Activated naive CD4-positive, alpha-beta T cell treated with anti-CD3 and anti-CD28 coated beads, Interleukin-2, amount 10 ng/mL, durations not matched to agents 7 days and 5 days (primary cell): ENCODE measurements around the gene IGLL5.

ENCODE experiments used
- CTCF ChIA-PET: fragments of 350-600 bp; sonication (Branson Sonifier 250); formaldehyde crosslinking; loops from one replicate; lab custom pipeline; 2021; ENCODE audit warnings: antibody characterized with exemption; lab: Charles Lee
- DNase-seq: peaks from one replicate; pipeline ENCODE4 v3.0.0-alpha.2; 2020
- H3K27ac Mint-ChIP-seq: one replicate; pipeline ENCODE4 v1.8.0; 2021; ENCODE audit warnings: mild to moderate bottlenecking, moderate library complexity, mixed read lengths
- H3K27me3 Mint-ChIP-seq: one replicate; pipeline ENCODE4 v1.8.0; 2021; ENCODE audit warnings: mild to moderate bottlenecking, mixed read lengths
- H3K36me3 Mint-ChIP-seq: one replicate; pipeline ENCODE4 v1.8.0; 2021; ENCODE audit warnings: mixed read lengths
- H3K4me1 Mint-ChIP-seq: one replicate; pipeline ENCODE4 v1.8.0; 2021; ENCODE audit warnings: mixed read lengths
- H3K4me3 Mint-ChIP-seq: one replicate; pipeline ENCODE4 v1.8.0; 2021; ENCODE audit warnings: mild to moderate bottlenecking, moderate library complexity, mixed read lengths
- H3K9me3 Mint-ChIP-seq: one replicate; pipeline ENCODE4 v1.8.0; 2021; ENCODE audit warnings: mixed read lengths

The IGLL5 gene

DNA sequence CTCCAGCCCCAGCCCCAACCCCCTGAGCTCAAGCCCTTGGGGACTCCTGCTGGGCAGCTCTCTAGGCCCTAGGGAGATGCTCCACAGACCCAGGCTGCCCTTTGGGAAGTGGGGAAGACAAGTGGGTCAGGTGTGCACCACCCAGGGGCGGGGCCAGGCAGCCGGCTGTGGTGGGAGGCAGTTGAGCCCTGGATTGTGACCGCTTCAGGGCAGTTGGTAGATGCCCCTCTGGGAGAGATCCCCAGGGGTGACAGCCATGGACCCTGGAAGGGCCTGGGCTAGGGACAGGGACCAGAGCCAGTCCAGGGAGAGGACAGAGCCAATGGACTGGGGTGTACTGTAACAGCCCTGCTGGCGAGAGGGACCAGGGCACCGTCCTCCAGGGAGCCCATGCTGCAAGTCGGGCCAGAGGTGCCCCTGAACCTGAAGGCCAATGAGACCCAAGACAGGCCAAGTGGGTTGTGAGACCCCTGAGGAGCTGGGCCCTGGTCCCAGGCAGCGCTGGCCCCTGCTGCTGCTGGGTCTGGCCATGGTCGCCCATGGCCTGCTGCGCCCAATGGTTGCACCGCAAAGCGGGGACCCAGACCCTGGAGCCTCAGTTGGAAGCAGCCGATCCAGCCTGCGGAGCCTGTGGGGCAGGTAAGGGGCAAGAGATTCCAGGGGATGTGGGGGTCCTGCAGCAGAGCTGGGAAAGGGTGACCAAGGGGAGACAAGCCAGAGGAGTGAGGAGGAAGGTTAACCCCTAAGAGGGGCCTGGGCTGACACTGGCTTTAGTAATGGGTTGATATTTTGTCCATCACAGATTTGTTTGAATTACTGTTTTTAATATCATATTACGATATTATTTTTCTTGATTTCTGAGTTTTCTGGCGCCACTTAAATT, at the start of gene IGLL5:
Gene IGLL5, plus strand, starts transcription at position 196 of the 883 bp plus-strand sequence. Its CDS starts 238 bp downstream, at position 434.
- H3K4me1 Mint-ChIP-seq, result peaks cover 18% of the 10 kb centered on the region

DNA sequence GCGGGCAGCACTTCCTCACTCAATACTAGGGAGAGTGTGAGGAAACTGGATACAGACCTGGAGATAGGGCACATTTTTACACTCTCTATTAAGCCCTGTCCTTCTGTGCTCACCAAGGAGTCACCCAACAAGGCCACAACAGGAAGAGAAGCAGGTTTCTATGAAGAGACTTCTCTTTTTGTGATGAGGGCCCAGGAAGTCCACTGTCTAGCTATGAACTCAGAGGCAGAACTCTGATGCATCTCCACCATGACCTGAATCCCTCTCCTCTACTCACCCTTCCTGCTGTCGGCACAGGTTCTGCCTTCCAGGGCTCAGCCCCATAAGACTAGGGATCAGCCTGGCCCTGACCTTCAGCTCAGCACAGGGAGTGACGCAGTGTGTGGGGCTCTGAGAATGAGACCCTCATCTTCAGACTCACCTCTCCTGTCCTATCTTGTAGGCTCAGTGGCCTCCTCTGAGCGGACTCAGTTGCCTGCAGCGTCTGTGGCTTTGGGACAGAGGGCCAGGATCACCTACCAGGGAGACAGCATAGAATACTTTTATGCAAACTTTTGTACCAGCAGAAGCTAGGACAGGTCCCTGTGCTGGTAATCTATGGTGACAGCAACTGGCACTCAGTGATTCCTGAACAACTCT, 49.3 kb upstream of the IGLL5 start:
- peaks cover 41% of the 10 kb centered on the region for H3K27me3 Mint-ChIP-seq
- no peaks in the 10 kb centered on the region for H3K9me3 Mint-ChIP-seq
- DNase-seq, result no peak
- H3K36me3 Mint-ChIP-seq, result no peaks in the 10 kb centered on the region
- H3K4me3 Mint-ChIP-seq, result no peak overlapping the region
- CTCF ChIA-PET, result interaction anchor here (0.6 to 1.4 kb wide), 4 partner anchors 8 to 123 kb away, joined by 3 to 5 read pairs (median 4); no protein-coding TSS in a partner anchor
- no peak overlapping the region for H3K27ac Mint-ChIP-seq
- H3K4me1 Mint-ChIP-seq, result peaks cover 20% of the 10 kb centered on the region

More for the DNA sequence above, at the start of gene IGLL5:
- Mint-ChIP-seq H3K27me3 (peaks cover 70% of the 10 kb centered on the region), H3K27ac (no peak within 1 kb of the TSS), H3K36me3 (no peaks in the 10 kb centered on the region), H3K9me3 (no peaks in the 10 kb centered on the region), H3K4me3 (no peak within 1 kb of the TSS)
- CTCF ChIA-PET, result no interaction called here
- DNase-seq, result no peak

DNA sequence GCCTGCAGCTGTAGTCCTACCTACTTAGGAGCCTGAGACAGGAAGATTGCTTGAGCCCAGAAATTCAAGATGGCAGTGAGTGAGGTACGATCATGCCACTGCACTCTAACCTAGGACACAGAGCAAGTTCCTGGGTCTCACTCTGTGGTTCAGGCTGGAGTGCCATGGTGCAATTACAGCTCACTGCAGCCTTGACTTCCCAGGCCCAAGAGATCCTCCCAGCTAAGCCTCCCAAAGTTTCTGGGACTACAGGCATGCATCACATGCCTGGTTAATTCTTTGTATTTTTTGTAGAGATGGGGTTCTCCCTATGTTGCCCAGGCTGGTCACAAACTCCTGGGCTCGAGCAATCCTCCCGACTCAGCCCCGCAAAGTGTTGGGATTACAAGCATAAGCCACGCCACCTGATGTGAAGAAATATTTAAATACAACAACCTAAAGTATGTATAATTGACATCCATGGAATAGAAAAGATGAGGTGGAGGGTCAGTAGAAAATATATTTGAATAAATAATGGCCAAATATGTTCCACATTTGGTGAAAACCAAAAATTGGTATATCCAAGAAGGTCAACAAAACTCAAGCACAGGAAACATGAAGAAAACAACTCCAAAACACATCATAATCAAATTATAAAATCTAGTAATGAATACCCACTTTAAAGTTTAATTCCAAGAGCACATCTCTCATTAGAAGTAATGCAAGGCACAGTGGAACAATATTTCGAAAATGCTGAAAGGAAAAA, 47.9 kb upstream of the IGLL5 start:
- Mint-ChIP-seq H3K4me1 (peaks cover 26% of the 10 kb centered on the region), H3K27me3 (peaks cover 30% of the 10 kb centered on the region), H3K9me3 (no peaks in the 10 kb centered on the region), H3K36me3 (no peaks in the 10 kb centered on the region), H3K4me3 (no peak overlapping the region), H3K27ac (no peak overlapping the region)
- CTCF ChIA-PET, result interaction anchor here (1.1 to 1.3 kb wide), 2 partner anchors 8 to 120 kb away, joined by 5 read pairs; no protein-coding TSS in a partner anchor
- no peak for DNase-seq

DNA sequence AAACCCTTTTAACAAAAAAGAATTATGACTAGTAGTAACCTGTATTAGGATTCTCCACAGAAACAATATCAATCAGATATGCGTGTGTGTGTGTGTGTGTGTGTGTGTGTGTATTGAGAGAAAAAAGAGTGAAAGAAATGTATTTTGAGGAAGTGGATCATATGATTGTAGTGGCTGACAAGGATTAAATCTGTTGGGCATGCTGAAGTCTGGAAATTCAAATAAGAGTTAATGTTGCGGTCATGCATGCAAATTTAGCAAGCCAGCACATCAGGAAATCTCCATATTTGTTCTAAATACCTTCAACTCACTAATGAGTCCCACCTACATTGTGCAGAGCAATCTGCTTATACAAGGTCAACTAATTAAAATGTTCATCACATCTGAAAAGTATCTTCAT, 46.8 kb upstream of the IGLL5 start:
- H3K27me3 Mint-ChIP-seq, result peaks cover 24% of the 10 kb centered on the region
- H3K4me3 Mint-ChIP-seq, result no peak overlapping the region
- CTCF ChIA-PET, result no interaction called here
- H3K27ac Mint-ChIP-seq, result no peak overlapping the region
- no peak for DNase-seq
- peaks cover 26% of the 10 kb centered on the region for H3K4me1 Mint-ChIP-seq
- H3K36me3 Mint-ChIP-seq, result no peaks in the 10 kb centered on the region
- H3K9me3 Mint-ChIP-seq, result no peaks in the 10 kb centered on the region

DNA sequence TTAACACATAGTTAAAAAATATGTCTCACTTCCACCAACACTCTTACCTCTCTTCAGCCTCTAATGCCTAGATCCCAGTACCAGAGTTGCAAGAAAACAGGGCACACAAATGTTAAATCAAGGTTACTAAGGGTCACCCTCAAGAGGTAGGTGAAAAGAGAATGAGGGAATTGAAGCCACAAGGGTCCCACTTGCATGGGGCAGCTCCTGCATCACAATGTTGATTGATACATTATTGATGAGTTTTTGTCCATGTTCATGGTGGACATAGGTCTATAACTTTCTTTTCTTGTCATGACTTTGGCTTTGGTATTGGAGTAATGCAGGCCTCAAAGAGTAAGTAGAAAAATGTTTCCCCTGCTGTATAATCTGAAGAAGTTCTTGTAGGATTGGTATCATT, 46.0 kb upstream of the IGLL5 start:
- H3K27me3 Mint-ChIP-seq, result peaks cover 20% of the 10 kb centered on the region
- peaks cover 25% of the 10 kb centered on the region for H3K4me1 Mint-ChIP-seq
- H3K9me3 Mint-ChIP-seq, result no peaks in the 10 kb centered on the region
- DNase-seq, result no peak
- CTCF ChIA-PET, result interaction anchor here (1.0 kb wide), 1 partner anchor 14 kb away, joined by 3 read pairs; no protein-coding TSS in a partner anchor
- no peaks in the 10 kb centered on the region for H3K36me3 Mint-ChIP-seq
- no peak overlapping the region for H3K4me3 Mint-ChIP-seq
- H3K27ac Mint-ChIP-seq, result no peak overlapping the region

DNA sequence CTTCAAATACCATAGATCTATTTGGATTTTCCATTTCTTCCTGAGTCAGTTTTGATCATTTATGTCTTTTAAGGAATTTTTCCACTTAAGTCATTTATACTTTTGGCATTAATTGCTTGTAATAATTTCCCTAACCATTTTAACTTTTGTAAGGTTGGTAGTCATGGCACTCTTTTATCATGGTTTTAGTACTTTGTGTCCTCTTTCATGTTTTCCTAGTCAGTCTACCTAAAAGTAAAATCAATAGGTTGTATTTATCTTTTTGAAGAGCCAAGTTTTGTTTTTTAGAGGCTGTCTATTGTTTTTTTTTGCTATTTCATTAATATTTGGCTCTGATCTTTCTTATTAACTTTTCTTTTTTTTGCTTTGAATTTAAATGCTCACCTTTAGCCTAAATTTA, 45.5 kb upstream of the IGLL5 start:
- peaks cover 15% of the 10 kb centered on the region for H3K27me3 Mint-ChIP-seq
- H3K27ac Mint-ChIP-seq, result no peak overlapping the region
- H3K4me1 Mint-ChIP-seq, result peaks cover 21% of the 10 kb centered on the region
- no peaks in the 10 kb centered on the region for H3K9me3 Mint-ChIP-seq
- no peak for DNase-seq
- CTCF ChIA-PET, result interaction anchor here (0.8 to 1.6 kb wide), 3 partner anchors 13 to 42 kb away, joined by 3 to 5 read pairs (median 3); no protein-coding TSS in a partner anchor
- no peak overlapping the region for H3K4me3 Mint-ChIP-seq
- H3K36me3 Mint-ChIP-seq, result no peaks in the 10 kb centered on the region

DNA sequence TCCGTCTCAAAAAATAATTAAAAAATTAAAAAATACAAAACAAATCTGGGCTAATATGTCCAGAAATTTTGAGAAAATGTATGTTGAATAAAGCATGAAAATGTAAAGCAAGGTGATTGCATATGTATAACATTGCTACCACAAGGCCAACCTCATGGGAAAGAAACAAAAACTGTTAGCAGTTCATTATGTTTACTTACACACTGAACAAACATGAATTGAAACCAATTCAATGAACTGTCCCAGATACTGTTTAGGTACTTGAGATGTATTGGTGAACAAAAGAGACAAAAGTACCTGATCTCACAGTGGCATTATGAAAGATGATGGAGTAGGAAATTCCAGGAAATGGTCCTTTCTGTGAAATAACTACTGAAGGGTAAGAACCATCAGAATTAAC, 43.8 kb upstream of the IGLL5 start:
- H3K4me3 Mint-ChIP-seq, result no peak overlapping the region
- H3K27ac Mint-ChIP-seq, result no peak overlapping the region
- H3K27me3 Mint-ChIP-seq, result peaks cover 23% of the 10 kb centered on the region
- no peaks in the 10 kb centered on the region for H3K9me3 Mint-ChIP-seq
- DNase-seq, result no peak
- CTCF ChIA-PET, result no interaction called here
- no peaks in the 10 kb centered on the region for H3K36me3 Mint-ChIP-seq
- peaks cover 15% of the 10 kb centered on the region for H3K4me1 Mint-ChIP-seq

DNA sequence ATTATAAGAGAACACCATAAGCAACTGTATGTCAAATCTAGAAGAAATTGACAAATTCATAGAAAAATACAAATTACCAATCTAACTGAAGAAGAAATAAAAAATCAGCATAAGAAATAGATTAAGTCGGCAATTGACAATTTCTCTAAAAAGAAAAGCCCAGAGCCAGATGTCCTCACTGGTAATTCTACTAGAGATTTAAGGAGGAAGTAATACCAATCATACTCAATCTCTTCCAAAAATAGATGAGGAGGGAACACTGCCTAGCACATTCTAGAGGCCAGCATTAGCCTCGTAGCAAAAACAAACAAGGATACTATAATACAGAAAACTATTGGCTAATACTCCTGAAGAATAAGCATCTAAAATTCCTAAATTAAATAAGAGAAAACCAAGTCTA, 40.4 kb upstream of the IGLL5 start:
- Mint-ChIP-seq H3K36me3 (no peaks in the 10 kb centered on the region), H3K4me1 (peaks cover 14% of the 10 kb centered on the region), H3K27ac (no peak overlapping the region), H3K27me3 (peaks cover 44% of the 10 kb centered on the region), H3K4me3 (no peak overlapping the region), H3K9me3 (no peaks in the 10 kb centered on the region)
- DNase-seq, result no peak
- CTCF ChIA-PET, result interaction anchor here (1.0 to 12.0 kb wide), 13 partner anchors 11 to 108 kb away, joined by 3 to 187 read pairs (median 7); no protein-coding TSS in a partner anchor

DNA sequence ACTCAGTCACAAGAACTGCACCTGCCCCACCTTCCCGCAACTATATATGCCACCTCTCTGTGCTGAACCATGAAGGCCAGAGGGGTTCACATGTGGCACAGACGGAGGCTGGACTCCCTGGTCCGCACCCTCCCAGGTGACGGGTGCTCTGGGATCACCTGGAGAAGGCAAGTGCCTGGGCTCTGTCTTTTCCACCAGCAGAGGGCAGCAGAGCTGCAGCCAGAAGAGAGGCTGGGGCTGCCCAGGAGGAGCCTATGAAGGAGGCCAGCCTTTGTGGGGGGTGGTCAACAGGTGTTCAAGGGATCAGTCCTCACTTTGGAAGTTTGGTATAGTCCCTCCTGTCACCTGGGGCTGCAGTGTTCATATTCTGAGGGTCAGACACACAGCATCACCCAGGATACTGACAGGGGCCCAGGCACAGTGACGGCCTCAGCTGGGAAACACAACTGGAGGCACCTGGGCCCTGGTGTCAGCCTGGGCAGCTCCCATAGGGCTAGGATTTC, 39.2 kb upstream of the IGLL5 start:
- no peaks in the 10 kb centered on the region for H3K9me3 Mint-ChIP-seq
- H3K27me3 Mint-ChIP-seq, result peaks cover 54% of the 10 kb centered on the region
- no peak overlapping the region for H3K27ac Mint-ChIP-seq
- H3K4me3 Mint-ChIP-seq, result no peak overlapping the region
- no peaks in the 10 kb centered on the region for H3K36me3 Mint-ChIP-seq
- peak; percentile 83 for DNase-seq
- H3K4me1 Mint-ChIP-seq, result peaks cover 14% of the 10 kb centered on the region
- CTCF ChIA-PET, result interaction anchor here (0.7 to 12.0 kb wide), 21 partner anchors 9 to 295 kb away, joined by 3 to 187 read pairs (median 6); no protein-coding TSS in a partner anchor

DNA sequence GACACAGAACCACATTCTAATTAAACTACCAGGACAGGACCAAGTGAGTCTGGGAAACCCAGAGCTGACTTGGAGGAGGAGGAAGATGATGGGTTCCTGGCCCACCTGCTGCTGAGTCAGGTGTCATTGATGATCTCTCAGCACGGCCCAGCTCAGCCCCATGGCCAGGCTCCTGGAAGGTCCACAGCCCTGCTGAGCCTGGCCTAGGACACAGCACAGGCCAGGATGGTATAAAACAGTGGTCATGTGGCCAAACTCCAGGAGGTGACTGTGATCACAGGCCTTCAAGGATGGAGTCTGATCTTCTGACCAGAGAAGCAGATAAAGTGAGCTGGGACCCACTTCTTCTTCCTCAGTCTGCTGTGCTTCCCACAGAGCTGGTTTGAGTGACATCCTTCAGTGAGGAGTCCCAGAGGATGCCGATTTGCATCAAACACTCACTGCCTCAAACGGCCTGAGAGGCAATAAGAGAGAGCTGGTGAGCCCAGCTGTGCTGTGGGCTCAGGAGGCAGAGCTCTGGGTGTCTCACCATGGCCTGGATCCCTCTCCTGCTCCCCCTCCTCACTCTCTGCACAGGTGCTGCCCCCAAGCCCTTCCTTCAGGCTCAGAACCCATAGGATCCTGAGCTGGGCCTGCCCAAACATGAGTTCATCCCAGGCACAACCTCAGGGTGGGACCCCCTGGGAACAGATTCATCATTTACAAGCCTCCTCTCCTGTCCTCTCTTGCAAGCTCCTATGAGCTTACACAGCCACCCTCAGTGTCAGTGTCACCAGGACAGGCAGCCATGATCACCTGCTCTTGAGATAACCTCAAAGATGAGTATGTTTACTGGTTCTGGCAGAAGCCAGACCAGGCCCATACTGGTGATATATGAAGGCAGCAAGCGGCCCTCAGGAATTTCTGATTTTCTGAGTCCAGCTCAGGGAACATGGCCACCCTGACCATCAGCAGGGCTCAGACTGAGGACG, 37.7 kb upstream of the IGLL5 start:
- H3K27me3 Mint-ChIP-seq, result peaks cover 61% of the 10 kb centered on the region
- no peak for DNase-seq
- no peak overlapping the region for H3K27ac Mint-ChIP-seq
- CTCF ChIA-PET, result interaction anchor here (0.6 to 12.0 kb wide), 15 partner anchors 12 to 105 kb away, joined by 3 to 187 read pairs (median 11); no protein-coding TSS in a partner anchor
- peaks cover 7% of the 10 kb centered on the region for H3K4me1 Mint-ChIP-seq
- H3K4me3 Mint-ChIP-seq, result no peak overlapping the region
- H3K9me3 Mint-ChIP-seq, result no peaks in the 10 kb centered on the region
- no peaks in the 10 kb centered on the region for H3K36me3 Mint-ChIP-seq

DNA sequence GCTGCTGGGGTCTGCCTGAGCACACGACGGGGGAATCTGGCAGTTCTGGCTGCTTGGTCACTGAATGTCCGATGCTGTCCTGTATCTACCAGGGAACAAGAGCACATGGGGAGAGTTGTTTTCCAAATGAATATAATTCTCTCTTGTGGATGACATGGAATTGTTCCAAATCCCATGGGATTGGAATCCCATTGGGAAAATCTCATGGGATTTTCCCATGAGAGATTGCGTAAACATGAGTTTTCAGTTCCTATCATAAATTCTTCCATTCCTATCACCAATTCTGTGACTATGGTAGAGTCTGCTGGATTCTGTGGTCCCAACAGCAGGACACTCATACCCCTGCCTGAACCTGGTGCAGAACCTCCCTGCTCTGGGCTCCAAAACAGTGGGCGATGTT, 35.6 kb upstream of the IGLL5 start:
- CTCF ChIA-PET, result interaction anchor here (1.1 to 12.0 kb wide), 6 partner anchors 22 to 103 kb away, joined by 3 to 187 read pairs (median 16); no protein-coding TSS in a partner anchor

DNA sequence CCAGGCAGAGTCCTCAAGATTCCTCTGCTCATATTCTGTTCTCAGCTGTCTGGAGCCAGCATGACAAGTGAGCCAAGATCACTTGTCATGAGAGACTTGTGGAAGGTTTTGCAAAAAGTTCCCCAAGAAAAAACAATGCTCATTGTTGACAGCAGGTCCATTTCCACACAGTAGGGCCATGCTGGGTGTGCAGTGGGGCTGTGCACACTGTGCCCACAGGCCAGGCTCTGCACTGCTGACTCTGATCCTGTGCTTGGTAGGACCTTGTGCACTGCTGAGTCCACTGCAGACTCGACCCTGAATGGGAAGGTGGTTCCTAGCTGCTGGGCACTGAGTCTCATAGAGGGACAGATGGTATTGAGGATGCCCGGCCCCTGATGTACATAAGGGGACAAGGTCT, 33.9 kb upstream of the IGLL5 start:
- no peak overlapping the region for H3K27ac Mint-ChIP-seq
- no peaks in the 10 kb centered on the region for H3K36me3 Mint-ChIP-seq
- H3K4me1 Mint-ChIP-seq, result no peaks in the 10 kb centered on the region
- CTCF ChIA-PET, result interaction anchor here (1.5 to 12.0 kb wide), 3 partner anchors 28 to 104 kb away, joined by 3 to 187 read pairs (median 27); no protein-coding TSS in a partner anchor
- DNase-seq, result no peak
- no peaks in the 10 kb centered on the region for H3K9me3 Mint-ChIP-seq
- no peak overlapping the region for H3K4me3 Mint-ChIP-seq
- H3K27me3 Mint-ChIP-seq, result peaks cover 81% of the 10 kb centered on the region

More for the DNA sequence above, 35.6 kb upstream of the IGLL5 start:
- H3K4me1 Mint-ChIP-seq, result peaks cover 6% of the 10 kb centered on the region
- H3K27me3 Mint-ChIP-seq, result peaks cover 78% of the 10 kb centered on the region
- H3K4me3 Mint-ChIP-seq, result no peak overlapping the region
- H3K9me3 Mint-ChIP-seq, result no peaks in the 10 kb centered on the region
- no peaks in the 10 kb centered on the region for H3K36me3 Mint-ChIP-seq
- DNase-seq, result no peak
- no peak overlapping the region for H3K27ac Mint-ChIP-seq
